CD4-positive, alpha-beta T cell treated with Interferon alpha-2 for 1 hour (primary cell): Measurements from ENCODE around the gene ZBTB24.
A peak's percentile ranks its signal among the peaks of the same experiment; 100 is the strongest.
"Not testable (repeated sequence)": the region's sequence is repeated elsewhere in the genome, so short reads cannot be mapped to it uniquely, and the experiment has no call there.

Source experiments
- DNase-seq, 2 donors: peaks; one replicate each; pipeline ENCODE4 v3.0.0-alpha.2; 2020 to 2022

The ZBTB24 gene

DNA sequence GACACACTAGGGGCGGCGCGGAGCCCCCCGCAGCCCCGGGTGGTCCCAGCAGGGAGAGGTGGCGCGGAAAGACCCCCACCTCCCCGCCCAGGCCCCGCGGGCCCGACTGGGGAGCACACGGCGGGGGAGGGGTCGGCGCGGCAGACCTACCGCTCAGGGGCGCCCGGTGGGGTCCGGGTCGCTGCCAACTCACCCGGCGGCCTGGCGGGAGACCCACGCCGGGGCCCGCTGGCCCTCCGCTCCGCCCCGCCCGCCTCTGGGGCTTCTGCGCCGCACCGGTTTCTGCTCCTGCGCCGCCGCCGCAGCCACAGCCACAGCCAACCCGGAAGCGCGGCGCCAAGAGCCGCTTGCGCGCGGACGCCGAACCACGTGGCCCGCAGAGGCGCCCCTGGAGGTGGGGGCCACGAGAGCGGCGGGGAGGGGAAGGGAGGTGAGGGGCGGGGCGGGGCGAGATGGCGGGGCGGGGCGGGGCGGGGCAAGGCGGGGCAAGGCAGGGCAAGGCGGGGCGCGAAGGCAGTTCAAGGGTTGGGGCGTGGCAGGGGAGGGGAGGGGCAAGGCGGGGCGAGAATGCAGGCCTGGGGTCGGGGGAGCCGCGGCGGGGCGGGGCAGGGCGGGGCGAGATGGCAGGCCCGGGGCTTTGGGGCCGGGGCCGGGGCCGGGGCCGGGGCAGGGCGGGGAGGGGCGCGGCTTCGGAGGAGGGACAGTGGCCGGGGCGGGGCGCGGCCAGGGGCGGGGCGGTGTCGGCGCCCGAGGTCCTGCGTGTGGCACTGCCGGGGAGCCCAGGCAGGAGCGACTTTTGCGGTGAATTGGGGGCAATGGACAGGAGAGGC is at the start of gene ZBTB24:
Gene ZBTB24 (minus strand): TSS at position 315 of the 830 bp plus-strand sequence. CDS start 1,193 bp downstream, outside the sequence.
- peak; percentile 91 to 92 for DNase-seq

GRCh38 chr6:109531446-109531845 is 48.4 kb upstream of the ZBTB24 start:
- no peak for DNase-seq

DNA sequence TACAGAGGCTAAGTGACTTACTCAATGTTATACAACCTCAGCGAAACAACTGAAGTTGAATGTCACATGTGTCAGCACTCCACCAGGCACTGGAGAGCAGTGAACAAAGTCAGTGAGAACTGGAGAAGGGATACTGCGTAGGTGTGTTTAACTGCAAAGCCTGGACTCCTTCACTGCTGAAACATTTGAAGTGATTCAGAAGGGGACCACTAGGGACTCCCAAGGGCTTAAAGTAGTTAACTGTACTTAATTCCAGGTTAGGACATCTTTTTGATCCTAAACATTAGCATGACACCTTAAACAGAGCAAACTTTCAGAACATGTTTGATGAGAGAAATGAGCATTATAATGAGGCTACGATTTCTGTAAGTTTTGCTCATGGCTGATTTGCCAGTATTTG is 45.0 kb upstream of the ZBTB24 start:
- DNase-seq, result no peak

- peak; percentile 44 to 74 for DNase-seq
Observed at GRCh38 chr6:109526905-109527628, 44.0 kb upstream of the ZBTB24 start.

GRCh38 chr6:109524129-109524528 is 41.1 kb upstream of the ZBTB24 start:
- DNase-seq, result no peak

- no peak for DNase-seq
Observed at GRCh38 chr6:109523478-109523877, 40.5 kb upstream of the ZBTB24 start.

- DNase-seq, result no peak
Observed at GRCh38 chr6:109521080-109521479, 38.1 kb upstream of the ZBTB24 start.

GRCh38 chr6:109519647-109520046 is 36.6 kb upstream of the ZBTB24 start:
- not testable (repeated sequence) for DNase-seq

GRCh38 chr6:109516929-109517328 is 33.9 kb upstream of the ZBTB24 start:
- no peak for DNase-seq

DNA sequence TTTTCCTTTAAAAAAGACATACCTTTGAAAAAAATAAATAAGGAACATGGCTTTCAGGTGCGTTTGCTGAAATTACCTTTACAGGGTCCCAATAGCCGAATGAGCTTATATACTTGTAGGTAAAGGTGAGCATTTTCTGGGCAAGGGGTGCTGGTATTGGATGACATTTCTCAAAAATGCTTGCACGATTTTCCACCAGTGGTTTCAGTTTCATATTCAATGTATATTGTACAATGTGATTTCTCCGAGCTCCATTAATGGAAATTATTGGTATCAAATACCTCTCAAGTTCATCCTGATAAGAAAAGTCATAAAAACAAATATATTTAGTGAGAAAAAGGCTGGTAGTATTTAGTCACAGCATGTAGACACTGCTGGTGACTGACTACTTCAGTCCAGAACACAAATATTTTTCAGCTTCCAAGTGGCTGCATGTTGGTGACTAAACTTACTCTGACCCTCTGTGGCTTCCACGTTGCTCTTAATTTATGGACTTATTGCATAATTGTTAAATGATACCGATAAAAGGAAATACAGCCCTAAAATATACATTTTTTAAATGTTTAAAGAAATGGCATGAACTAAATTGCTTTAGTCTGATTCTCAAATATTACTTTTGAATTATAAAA is 32.9 kb upstream of the ZBTB24 start:
- DNase-seq, result peak in 1 of 2 donors; percentile 59

- DNase-seq, result no peak
Observed at GRCh38 chr6:109514946-109515345, 31.9 kb upstream of the ZBTB24 start.

GRCh38 chr6:109513571-109514071 is 30.6 kb upstream of the ZBTB24 start:
- DNase-seq, result no peak

DNA sequence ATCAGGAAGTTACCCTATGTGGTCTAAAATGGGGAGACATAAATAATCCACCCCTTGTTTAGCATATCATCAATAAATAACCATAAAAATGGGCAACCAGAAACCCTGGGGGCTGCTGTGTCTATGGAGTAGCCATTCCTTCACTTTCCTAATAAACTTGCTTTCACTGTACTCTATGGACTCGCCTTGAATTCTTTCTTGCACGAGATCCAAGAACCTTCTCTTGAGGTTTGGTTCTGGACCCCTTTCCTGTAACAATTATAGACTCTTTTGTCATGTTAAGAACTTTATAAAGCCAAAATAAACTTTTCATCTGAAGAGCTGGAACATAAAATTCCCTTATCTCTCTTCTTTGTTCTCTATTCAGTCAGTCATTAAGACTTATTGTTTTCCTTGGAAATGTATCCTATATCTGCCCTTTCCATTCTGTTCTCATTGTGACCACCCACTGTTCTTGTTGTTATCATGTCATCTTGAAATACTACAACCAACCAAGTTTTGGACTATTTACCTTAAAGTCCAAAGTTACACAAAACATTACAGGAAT is 29.3 kb upstream of the ZBTB24 start:
- DNase-seq, result no peak

- no peak for DNase-seq
Observed at GRCh38 chr6:109511832-109512231, 28.8 kb upstream of the ZBTB24 start.

GRCh38 chr6:109510358-109510757 is 27.3 kb upstream of the ZBTB24 start:
- no peak for DNase-seq

DNA sequence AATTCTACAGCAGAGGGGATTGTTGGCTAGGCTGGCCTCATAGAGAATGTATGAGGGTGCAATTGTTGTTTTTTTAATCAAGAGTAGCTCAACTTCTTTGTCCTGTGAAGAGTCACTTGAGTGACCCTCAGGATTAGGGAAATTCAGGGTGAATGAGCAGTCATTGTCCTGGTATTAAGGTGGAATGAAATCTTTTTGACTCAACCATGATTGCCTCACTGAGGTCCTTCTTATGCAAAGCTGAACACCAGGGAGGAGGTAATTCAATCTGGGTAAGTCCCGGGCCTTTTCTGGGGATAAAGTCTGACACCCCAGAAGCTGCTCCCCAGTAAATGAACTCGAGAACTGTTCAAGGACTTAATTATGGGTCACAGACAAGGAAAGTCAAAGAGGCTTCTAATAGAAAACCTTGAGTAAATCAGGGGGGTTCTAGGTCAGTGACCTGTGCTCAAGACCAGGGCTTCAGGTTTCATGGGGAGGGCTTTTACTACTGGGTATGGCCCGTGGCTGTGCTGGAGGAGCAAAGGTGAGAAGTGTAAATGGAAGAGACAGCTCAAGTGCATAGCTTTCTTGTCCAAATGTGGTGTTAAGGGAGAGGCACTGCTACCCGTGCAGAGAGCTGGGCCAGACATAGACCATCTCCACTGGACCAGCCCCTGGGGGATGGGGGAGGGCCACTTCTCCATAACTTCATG is 25.3 kb upstream of the ZBTB24 start:
- no peak for DNase-seq

DNA sequence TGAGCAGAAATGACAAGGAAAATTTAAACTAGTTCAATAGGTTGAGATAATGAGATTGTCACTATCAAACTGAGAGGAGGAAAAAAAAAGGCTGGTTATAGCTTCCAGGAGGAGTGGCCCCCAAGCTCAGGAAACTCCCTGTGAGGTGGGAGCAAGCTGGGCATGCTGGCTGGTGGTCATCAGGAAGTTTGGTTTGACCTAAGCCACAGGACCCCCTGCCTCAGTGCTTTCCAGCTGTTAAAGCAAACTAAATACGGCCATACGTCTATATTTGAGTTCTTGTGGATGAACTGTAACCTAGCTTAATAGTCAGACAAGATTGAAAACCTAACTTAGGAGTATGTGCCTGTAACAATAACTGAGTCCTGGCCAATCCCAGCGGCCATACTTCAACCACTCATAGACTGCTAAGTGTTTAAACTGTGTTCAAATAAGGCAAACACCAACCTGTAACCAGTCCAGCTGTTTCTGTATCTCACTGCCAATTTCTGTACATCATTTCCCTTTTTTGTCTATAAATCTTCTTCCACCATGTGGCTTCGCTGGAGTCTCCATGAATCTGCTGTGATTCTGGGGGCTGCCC is 24.6 kb upstream of the ZBTB24 start:
- DNase-seq, result no peak

- DNase-seq, result no peak
Observed at GRCh38 chr6:109506841-109507240, 23.8 kb upstream of the ZBTB24 start.

DNA sequence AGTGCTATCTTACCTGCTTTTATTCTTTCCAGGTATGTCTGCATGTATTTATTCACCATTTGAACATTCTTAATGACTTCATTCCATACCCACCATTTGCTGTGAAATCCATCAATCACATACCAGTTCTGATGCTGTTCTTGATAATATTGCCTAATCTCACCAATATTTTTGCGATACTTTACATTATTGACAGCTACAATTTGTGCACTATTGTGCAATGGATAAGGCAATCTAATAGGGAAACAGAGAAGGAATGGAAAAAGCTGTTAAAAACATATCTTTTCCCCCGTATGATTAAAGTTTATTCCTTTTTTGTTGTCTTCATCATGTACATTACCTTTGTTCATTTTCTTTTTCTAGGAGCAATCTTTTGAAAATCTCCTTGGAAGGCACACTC is 23.3 kb upstream of the ZBTB24 start:
- no peak for DNase-seq

DNA sequence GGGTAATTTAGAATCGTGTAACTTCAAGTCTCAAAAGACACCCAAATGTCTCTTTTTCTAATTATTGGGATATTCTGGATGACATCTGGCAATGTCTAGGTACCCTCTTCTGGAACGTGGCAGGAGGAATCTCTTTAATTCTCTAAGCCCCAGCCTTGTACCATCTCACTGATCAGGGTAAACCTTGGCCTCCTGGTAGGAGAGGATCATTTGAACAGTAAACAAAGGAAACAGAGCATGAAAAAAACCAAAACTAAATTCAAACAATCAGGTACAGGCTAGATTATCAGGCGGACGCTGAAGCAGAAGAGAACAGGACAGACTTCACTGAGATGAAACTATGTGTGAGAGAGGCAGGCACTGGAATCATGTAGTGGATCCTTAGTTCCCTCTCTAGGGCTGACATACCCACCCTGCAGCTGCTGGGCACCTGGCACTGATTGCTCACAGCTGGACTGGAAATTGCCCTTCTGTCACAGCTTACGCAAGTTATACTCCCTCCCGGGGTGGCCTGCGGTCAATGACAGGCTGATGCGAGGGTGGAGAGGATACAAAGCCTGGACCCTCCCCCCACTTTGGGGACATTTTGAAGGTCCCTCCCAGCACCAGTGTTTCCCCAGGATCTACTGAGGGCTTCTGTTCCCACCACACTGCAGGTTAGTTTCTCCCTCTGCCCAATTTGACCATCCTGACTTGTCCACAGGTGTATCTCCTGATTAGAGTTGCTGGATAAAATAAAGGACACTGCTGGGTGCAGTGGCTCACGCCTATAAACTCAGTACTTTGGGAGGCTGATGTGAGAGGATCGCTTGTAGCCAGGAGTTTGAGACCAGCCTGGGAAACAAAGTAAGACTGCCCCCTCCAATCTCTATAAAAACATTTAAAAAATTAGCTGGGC is 20.6 kb upstream of the ZBTB24 start:
- no peak for DNase-seq

GRCh38 chr6:109498936-109499335 is 15.9 kb upstream of the ZBTB24 start:
- no peak for DNase-seq
